Suprapubic skin (tissue), 3 donors: ENCODE measurements around the gene FOXR2.

Experiments
- CTCF ChIP-seq, 2 donors: fragments of 200-600 bp in 1 of 2; fragments of 450-650 bp in 1 of 2; sonication (generic) in 1 of 2; IDR thresholded peaks; one replicate each; pipeline ENCODE4 v1.5.1; 2016 to 2019; ENCODE audit warnings: antibody characterized with exemption in 2 of 2, mild to moderate bottlenecking in 1 of 2, moderate library complexity in 1 of 2
- POLR2AphosphoS5 ChIP-seq, 3 donors: sonication (generic); formaldehyde crosslinking; IDR thresholded peaks; one replicate each; pipeline ENCODE4 v1.6.1; 2017; ENCODE audit warnings: antibody characterized with exemption in 3 of 3

- TF ChIP-seq POLR2AphosphoS5 (IDR thresholded peaks at IDR 0.05), result no peak
- TF ChIP-seq CTCF (IDR thresholded peaks at IDR 0.05), result no peak
Measured at GRCh38 chrX:55623100-55623499, at the start of gene FOXR2.
